Endothelial cell of umbilical vein (primary cell): ENCODE results near the gene TPCN1. TPM values are rescaled to one million over a fixed set of nuclear protein-coding genes. Genes with fewer than 3 reads are reported as not detected.

Experiments
- Bru-seq: library from RNA; stranded (reverse); fragments of 400-500 nt; gene quantifications from one replicate; lab custom pipeline; 2021; lab: Mats Ljungman, UMichigan
- BruChase-seq, 2 experiments: library from RNA; stranded (reverse); fragments of 400-500 nt; gene quantifications; one replicate each; lab custom pipeline; 2021; lab: Mats Ljungman, UMichigan
- BruUV-seq: library from RNA; stranded (reverse); fragments of 400-500 nt; replicated peaks from 2 replicates; lab custom pipeline; 2021; lab: Mats Ljungman, UMichigan
- CTCF ChIA-PET: fragments of 300-600, 350-600 bp; sonication (Branson Sonifier 250); formaldehyde crosslinking; loops from one replicate; lab custom pipeline; 2021; ENCODE audit warnings: antibody characterized with exemption, inconsistent platforms; lab: Charles Lee
- POLR2A ChIA-PET: fragments of 300-600, 350-600 bp; sonication (Branson Sonifier 250); formaldehyde crosslinking; loops from one replicate; lab custom pipeline; 2021; ENCODE audit warnings: antibody characterized with exemption, inconsistent platforms; lab: Charles Lee
- DNase-seq: peaks from one replicate; pipeline ENCODE4 v3.0.0-alpha.2; 2011; ENCODE audit warnings: low read depth, low spot score
- FAIRE-seq: peaks from 2 replicates; lab custom pipeline; 2011; peaks lifted over from hg19 to GRCh38; lab: Jason Lieb, UNC
- H2AFZ ChIP-seq: 2 replicates; pipeline ENCODE4 v1.6.0; 2012; ENCODE audit warnings: low read depth, low read length, control low read depth, inconsistent platforms
- H3K27ac ChIP-seq: 2 replicates; pipeline ENCODE4 v1.5.1; 2011; ENCODE audit warnings: low read depth, mild to moderate bottlenecking, control low read depth, low read length, moderate library complexity; ENCODE audit not compliant: insufficient read depth
- H3K27me3 ChIP-seq, 2 experiments: 2 replicates each; pipeline versions ENCODE4 v1.6.0 to v1.6.1; 2011; ENCODE audit warnings: low read length in 2 of 2, mixed read lengths in 1 of 2; ENCODE audit not compliant: control insufficient read depth in 2 of 2, insufficient read depth in 2 of 2
- H3K36me3 ChIP-seq, 2 experiments: 2 replicates in 1 of 2; 3 replicates in 1 of 2; pipeline ENCODE4 v1.5.1; 2011; ENCODE audit warnings: low read length in 2 of 2, mild to moderate bottlenecking in 1 of 2, moderate library complexity in 1 of 2; ENCODE audit not compliant: control insufficient read depth in 2 of 2, insufficient read depth in 2 of 2; ENCODE audit errors: extremely low read depth in 1 of 2
- H3K4me1 ChIP-seq: 3 replicates; pipeline ENCODE4 v1.5.1; 2011; ENCODE audit warnings: mild to moderate bottlenecking, low read length; ENCODE audit not compliant: control insufficient read depth, insufficient read depth; ENCODE audit errors: extremely low read depth
- H3K4me2 ChIP-seq: 2 replicates; pipeline ENCODE4 v1.6.1; 2011; ENCODE audit warnings: low read length, control low read depth, mixed read lengths; ENCODE audit not compliant: insufficient read depth
- H3K4me3 ChIP-seq, 3 experiments: fragments of 200-600 bp in 1 of 3; sonication (generic), shearing (Covaris generic) in 1 of 3; replicated peaks in 1 of 3; 2 replicates each; pipeline ENCODE4 v1.5.1; 2011 to 2016; ENCODE audit warnings: control low read depth in 3 of 3, low read length in 3 of 3, mild to moderate bottlenecking in 2 of 3, inconsistent platforms in 1 of 3, low read depth in 1 of 3, moderate library complexity in 1 of 3; ENCODE audit not compliant: insufficient read depth in 1 of 3
- H3K79me2 ChIP-seq: 2 replicates; pipeline ENCODE4 v1.6.0; 2012; ENCODE audit warnings: low read length, inconsistent platforms; ENCODE audit not compliant: control insufficient read depth, insufficient read depth
- H3K9ac ChIP-seq: replicated peaks from 2 replicates; pipeline ENCODE3; 2011; ENCODE audit warnings: low read length, control low read depth; ENCODE audit not compliant: insufficient read depth; ENCODE audit errors: extremely low read depth
- H3K9me1 ChIP-seq: replicated peaks from 3 replicates; pipeline ENCODE4 v1.6.0; 2011; ENCODE audit warnings: mild to moderate bottlenecking, low read length; ENCODE audit not compliant: control insufficient read depth, insufficient read depth; ENCODE audit errors: extremely low read depth
- H3K9me3 ChIP-seq: replicated peaks from 2 replicates; pipeline ENCODE4 v1.5.1; 2012; ENCODE audit warnings: low read length, inconsistent platforms; ENCODE audit not compliant: control insufficient read depth, insufficient read depth
- H4K20me1 ChIP-seq: replicated peaks from 2 replicates; pipeline ENCODE3; 2011; ENCODE audit warnings: mild to moderate bottlenecking, low read length; ENCODE audit not compliant: control insufficient read depth, insufficient read depth; ENCODE audit errors: extremely low read depth
- CTCF ChIP-seq, 2 donors: IDR thresholded peaks; 1 replicate in 1 of 2; 2 replicates in 1 of 2; pipeline ENCODE4 v1.5.1; 2011; ENCODE audit warnings: low read length in 2 of 2, mild to moderate bottlenecking in 2 of 2, moderate library complexity in 2 of 2, control low read depth in 1 of 2, inconsistent platforms in 1 of 2, low read depth in 1 of 2; ENCODE audit not compliant: insufficient read depth in 1 of 2; ENCODE audit errors: extremely low read depth in 1 of 2
- EZH2 ChIP-seq: IDR thresholded peaks from 2 replicates; pipeline ENCODE4 v1.6.1; 2012; ENCODE audit warnings: borderline replicate concordance, low read depth, mild to moderate bottlenecking, moderate library complexity, low read length, inconsistent platforms; ENCODE audit not compliant: severe bottlenecking
- FOS ChIP-seq: IDR thresholded peaks from 2 replicates; pipeline ENCODE4 v1.6.1; 2011; ENCODE audit warnings: mild to moderate bottlenecking, low read length, moderate library complexity, borderline replicate concordance; ENCODE audit not compliant: insufficient read depth
- GATA2 ChIP-seq: IDR thresholded peaks from 2 replicates; pipeline ENCODE4 v1.7.0; 2011; ENCODE audit warnings: low read depth, mild to moderate bottlenecking, moderate library complexity, mixed read lengths, low read length; ENCODE audit not compliant: insufficient read length, insufficient read depth
- JUN ChIP-seq: IDR thresholded peaks from 2 replicates; pipeline ENCODE4 v1.6.1; 2011; ENCODE audit warnings: borderline replicate concordance, low read depth; ENCODE audit not compliant: insufficient read length, insufficient read depth
- MAX ChIP-seq: IDR thresholded peaks from 2 replicates; pipeline ENCODE4 v1.6.1; 2011; ENCODE audit not compliant: insufficient read depth, insufficient read length
- MYC ChIP-seq: IDR thresholded peaks from one replicate; pipeline ENCODE4 v1.6.1; 2011; ENCODE audit warnings: mild to moderate bottlenecking, low read depth, low read length
- POLR2A ChIP-seq: IDR thresholded peaks from 2 replicates; pipeline ENCODE4 v1.6.1; 2012; ENCODE audit warnings: low read depth, mild to moderate bottlenecking, control low read depth, low read length
- POLR2AphosphoS5 ChIP-seq: IDR thresholded peaks from 2 replicates; pipeline ENCODE4 v1.6.1; 2012; ENCODE audit warnings: low read depth, mild to moderate bottlenecking, control low read depth, low read length, moderate library complexity; ENCODE audit not compliant: insufficient read depth
- dilution Hi-C: fragments of 300-500 bp; cut with MboI; formaldehyde crosslinking; loops from one replicate; pipeline ENCODE4 v1.15.0; 2019; ENCODE audit warnings: low sequenced_read_pairs; ENCODE audit not compliant: extremely low pct_ligation_motif_present
- intact Hi-C: fragments of 100-400 bp; cut with micrococcal nuclease; formaldehyde crosslinking; loops from one replicate; pipeline ENCODE4 v1.10.0; 2022
- long read RNA-seq: library from polyadenylated mRNA; stranded (forward); transcript quantifications from one replicate; pipeline ENCODE4 v2.0.0, GENCODE V29; 2021
- polyA minus RNA-seq, 3 experiments: library from RNA; depleted of rRNA, polyadenylated mRNA; stranded (reverse); fragments of >200 nt; gene quantifications; 1 replicate in 1 of 3; 2 replicates in 2 of 3; pipeline ENCODE4 v1.2.3, GENCODE V29; 2011
- polyA plus RNA-seq, 4 experiments: library from polyadenylated mRNA; depleted of rRNA in 3 of 4; stranded (reverse) in 3 of 4; unstranded in 1 of 4; fragments of >200 nt; gene quantifications; 2 replicates each; pipeline versions ENCODE4 v1.2.1 to v1.2.3, GENCODE V29; 2011 to 2012; ENCODE audit warnings: missing spikeins in 1 of 4
- total RNA-seq: library from RNA; stranded (reverse); gene quantifications from 2 replicates; pipeline ENCODE4 v1.2.3, GENCODE V29; 2021

Gene TPCN1
- 17.9 and 28.3 TPM in 2 replicates for total RNA-seq
- polyA plus RNA-seq: 18.7 and 19.5 TPM in 2 replicates
- polyA plus RNA-seq (2011; cell fraction: cytosol; rRNA removed): 11.0 and 12.8 TPM in 2 replicates
- 69.3 and 74.3 TPM in 2 replicates for polyA plus RNA-seq (2011; cell fraction: nucleus; rRNA removed)
- polyA plus RNA-seq (2012): 15.9 and 22.7 TPM in 2 replicates
- polyA minus RNA-seq: 35.2 and 36.9 TPM in 2 replicates
- 18.6 TPM for polyA minus RNA-seq (2011; cell fraction: cytosol; rRNA and poly(A)+ RNA removed)
- polyA minus RNA-seq (2011; cell fraction: nucleus; rRNA and poly(A)+ RNA removed): 34.9 and 40.1 TPM in 2 replicates
- Bru-seq, nascent RNA: percentile 51 among the genes with signal in this experiment
- BruChase-seq, experiment 1, labeled RNA remaining after a 6-hour chase: percentile 54 among the genes with signal in this experiment
- percentile 52 among the genes with signal in this experiment for BruChase-seq, experiment 2, labeled RNA remaining after a 2-hour chase
- long read RNA-seq, full-length matches to known transcripts: 13 of 30 reads
- long read RNA-seq, partial matches to known transcripts: 4 of 30 reads
- long read RNA-seq, other reads (novel, unspliced or antisense): 13 of 30 reads

- Histone ChIP-seq H2AFZ (peak within 1 kb of the TSS; percentile 80), H3K27ac (peak within 1 kb of the TSS; percentile 12), H3K36me3 (no peaks in the 10 kb centered on the region), H3K9me1 (no peaks in the 10 kb centered on the region), H3K4me1 (peaks cover 23% of the 10 kb centered on the region), H3K27me3 (no peaks in the 10 kb centered on the region), H3K79me2 (peaks cover 6% of the 10 kb centered on the region), H3K4me3 (peak within 1 kb of the TSS; percentile 40 to 98 (median 69)), H3K4me2 (peak within 1 kb of the TSS; percentile 94), H3K9ac (peak within 1 kb of the TSS; percentile 71), H3K9me3 (no peaks in the 10 kb centered on the region), H4K20me1 (no peaks in the 10 kb centered on the region)
- CTCF ChIA-PET: interaction anchor here (0.6 to 2.1 kb wide), 7 partner anchors 22 to 204 kb away, joined by 3 to 9 read pairs (median 4); no protein-coding TSS in a partner anchor
- TF ChIP-seq POLR2AphosphoS5 (peak; percentile 97), POLR2A (peak; percentile 96), FOS (no peak), MYC (no peak), MAX (peak; percentile 67), EZH2 (no peak), JUN (no peak), GATA2 (no peak), CTCF (IDR thresholded peaks at IDR 0.05; ENCODE audit: extremely low read depth in 1 of 2, insufficient read depth in 1 of 2, low read depth in 1 of 2, low read length in 2 of 2) (peak in 1 of 2 donors; percentile 16)
- POLR2A ChIA-PET: interaction anchor here (0.5 to 2.7 kb wide), 8 partner anchors 9 to 709 kb away, joined by 3 to 15 read pairs (median 5); partner anchors contain the start of gene DDX54
- intact Hi-C loops: loop anchor here (1.0 to 10.0 kb wide), 6 partner anchors 10 to 137 kb away; partner anchors contain the start of genes DDX54, PLBD2, RITA1 and SLC8B1
- no TSS peak for BruUV-seq
- dilution Hi-C loops: no loop called here
- FAIRE-seq (peak; percentile 100), DNase-seq (peak; percentile 100)
Measured at GRCh38 chr12:113221181-113221996, at the start of gene TPCN1. Gene TPCN1 (plus strand): TSS chr12:113221464. CDS start chr12:113226853, 5,389 bp downstream.
